Upper lobe of left lung (tissue), 4 donors: ENCODE data around the gene PDLIM7.

Experiments
- CTCF ChIP-seq, 6 experiments: fragments of 450-650 bp in 4 of 6; fragments of 200-600 bp in 2 of 6; sonication (generic) in 2 of 6; IDR thresholded peaks; one replicate each; pipeline ENCODE4 v1.5.1; 2016 to 2019; ENCODE audit warnings: antibody characterized with exemption in 6 of 6
- EP300 ChIP-seq, 4 donors: sonication (generic); formaldehyde crosslinking; IDR thresholded peaks; one replicate each; pipeline ENCODE4 v1.5.1; 2017; ENCODE audit warnings: antibody characterized with exemption in 4 of 4, control low read depth in 2 of 4
- POLR2A ChIP-seq, 4 donors: fragments of 450-650 bp; IDR thresholded peaks; one replicate each; pipeline ENCODE4 v1.5.1; 2016 to 2017; ENCODE audit warnings: antibody characterized with exemption in 4 of 4, mild to moderate bottlenecking in 2 of 4

GRCh38 chr5:177492841-177493240, 4.6 kb downstream of the PDLIM7 start:
- no peak for TF ChIP-seq CTCF (IDR thresholded peaks at IDR 0.05)
- TF ChIP-seq POLR2A (IDR thresholded peaks at IDR 0.05): no peak
- TF ChIP-seq EP300 (IDR thresholded peaks at IDR 0.05): no peak
